Activated CD4-positive, CD25-positive, alpha-beta regulatory T cell treated with anti-CD3 and anti-CD28 coated beads, Interleukin-2, amount 50 U/mL, for 24 hours (primary cell): ENCODE results near the gene FXYD6.

Source experiments
- ATAC-seq, 2 donors: fragments of 150-1000 bp; cut with Tn5 transposase; one replicate each; pipeline ENCODE4 v1.10.0; 2021; ENCODE audit warnings: mild to moderate bottlenecking in 1 of 2, moderate library complexity in 1 of 2

Gene FXYD6

DNA sequence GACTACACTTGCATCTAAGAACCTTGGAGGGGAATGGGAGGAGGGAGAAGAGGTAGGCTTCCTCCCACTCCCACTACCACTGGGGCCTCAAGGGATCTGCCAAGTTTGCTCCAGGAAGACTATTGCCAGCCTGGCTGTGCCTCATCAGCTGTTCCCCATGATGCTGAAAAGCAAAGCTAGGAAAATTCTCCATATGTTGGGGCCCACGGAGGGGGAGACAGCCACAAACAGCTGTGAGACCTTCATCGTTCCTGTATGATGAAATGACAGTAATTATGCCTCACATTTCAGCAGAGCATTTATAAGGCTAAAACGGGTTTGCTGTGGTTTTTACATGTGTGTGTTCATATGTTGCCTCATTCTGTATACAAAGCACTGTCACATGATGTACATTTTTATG is 86.2 kb downstream of the FXYD6 start:
- ATAC-seq, result no peak

DNA sequence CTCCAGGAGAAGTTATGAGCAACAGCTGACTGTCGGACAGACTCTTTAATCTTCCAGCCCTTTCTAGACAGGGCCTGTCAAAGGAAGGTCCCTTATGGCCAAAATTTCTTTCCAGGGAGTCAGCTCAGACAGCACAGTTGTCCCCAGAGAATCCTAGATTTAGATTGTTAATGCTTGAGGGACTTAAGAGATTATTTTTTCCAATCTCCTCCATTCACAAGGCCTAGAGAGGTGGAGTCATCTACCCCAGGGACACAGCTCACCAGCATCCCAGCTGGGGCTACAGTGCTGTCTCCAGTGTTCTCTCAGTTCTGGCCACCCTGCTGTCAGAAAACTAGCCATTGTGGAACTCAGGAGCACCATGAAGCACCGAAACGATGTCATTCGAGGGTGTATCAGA is 87.2 kb downstream of the FXYD6 start:
- ATAC-seq, result no peak
